ENCODE data around the gene PLPPR4. TPM values are rescaled to one million over a fixed set of nuclear protein-coding genes. Genes with fewer than 3 reads are reported as not detected.

The PLPPR4 gene
- total and polyA plus RNA-seq, 2 experiments from 2014 or later, result 0.68 to 1.2 TPM

DNA sequence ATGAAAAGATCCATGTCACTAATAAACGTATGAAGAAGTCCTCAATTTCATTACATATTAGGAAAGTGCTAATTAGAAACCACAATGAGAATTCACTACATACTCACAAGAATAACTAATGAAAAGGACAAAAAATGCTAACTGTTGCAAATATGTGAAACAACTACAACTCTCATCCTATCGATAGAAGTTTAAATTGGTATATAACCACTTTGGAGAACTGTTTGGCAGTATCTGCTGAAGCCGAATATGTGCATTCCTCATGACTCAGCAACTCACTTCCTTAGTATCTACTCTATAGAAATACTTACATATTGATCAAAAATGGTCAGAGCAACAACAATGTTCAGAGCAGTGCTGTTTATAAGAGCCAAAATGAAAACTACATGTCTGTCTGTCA, 66.8 kb downstream of the PLPPR4 start:
- Histone ChIP-seq H3K4me1 (ENCODE audit: insufficient read depth) (no peaks in the 10 kb centered on the region), H2AFZ (no peak overlapping the region), H3K9me3 (ENCODE audit: low read depth) (no peaks in the 10 kb centered on the region), H4K20me1 (ENCODE audit: insufficient read depth, poor library complexity, severe bottlenecking) (no peaks in the 10 kb centered on the region), H3K36me3 (replicated peaks; ENCODE audit: insufficient read depth, low read depth) (no peaks in the 10 kb centered on the region), H3K4me3 (no peak overlapping the region), H3K27ac (no peak overlapping the region), H3K27me3 (no peaks in the 10 kb centered on the region), H3K9me2 (replicated peaks; ENCODE audit: insufficient read depth) (no peaks in the 10 kb centered on the region), H3K4me2 (no peak overlapping the region), H3K79me2 (no peaks in the 10 kb centered on the region)
- no peak for TF ChIP-seq EZH2 (IDR thresholded peaks at IDR 0.05; ENCODE audit: borderline replicate concordance)
- no peak for TF ChIP-seq EZH2phosphoT487 (IDR thresholded peaks at IDR 0.05; ENCODE audit: low read depth, severe bottlenecking, unreplicated experiment)
- no peak for DNase-seq (ENCODE audit: low spot score)
- WGBS (ENCODE audit: low lambda C conversion rate, missing lambda C conversion rate), result 93% methylated on average over 3 of the region's 3 CpGs

DNA sequence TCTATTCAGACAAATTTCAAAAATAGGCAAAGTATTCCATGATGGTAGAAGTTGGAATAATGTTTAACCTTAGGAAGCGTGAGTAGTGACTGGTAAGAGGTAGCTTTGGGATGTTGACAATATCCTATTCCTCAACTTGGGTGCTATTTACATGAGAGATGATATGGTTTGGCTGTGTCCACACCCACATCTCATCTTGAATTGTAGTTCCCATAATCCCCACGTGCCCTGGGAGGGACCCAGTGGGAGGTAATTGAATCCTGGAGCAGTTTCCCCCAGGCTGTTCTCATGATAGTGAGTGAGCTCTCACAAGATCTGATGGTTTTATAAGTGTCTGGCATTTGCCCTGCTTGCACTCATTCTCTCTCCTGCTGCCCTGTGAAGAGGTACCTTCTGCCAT, 67.3 kb downstream of the PLPPR4 start:
- Histone ChIP-seq H3K4me1 (ENCODE audit: insufficient read depth) (no peaks in the 10 kb centered on the region), H2AFZ (no peak overlapping the region), H3K9me2 (replicated peaks; ENCODE audit: insufficient read depth) (no peaks in the 10 kb centered on the region), H3K4me3 (no peak overlapping the region), H3K4me2 (no peak overlapping the region), H3K9me3 (ENCODE audit: low read depth) (no peaks in the 10 kb centered on the region), H3K79me2 (no peaks in the 10 kb centered on the region), H3K36me3 (replicated peaks; ENCODE audit: insufficient read depth, low read depth) (no peaks in the 10 kb centered on the region), H3K27ac (no peak overlapping the region), H3K27me3 (no peaks in the 10 kb centered on the region), H4K20me1 (ENCODE audit: insufficient read depth, poor library complexity, severe bottlenecking) (no peaks in the 10 kb centered on the region)
- DNase-seq (ENCODE audit: low spot score), result no peak
- TF ChIP-seq EZH2phosphoT487 (IDR thresholded peaks at IDR 0.05; ENCODE audit: low read depth, severe bottlenecking, unreplicated experiment) (no peak), EZH2 (IDR thresholded peaks at IDR 0.05; ENCODE audit: borderline replicate concordance) (no peak)
- TF ChIP-seq, protein P1, sequence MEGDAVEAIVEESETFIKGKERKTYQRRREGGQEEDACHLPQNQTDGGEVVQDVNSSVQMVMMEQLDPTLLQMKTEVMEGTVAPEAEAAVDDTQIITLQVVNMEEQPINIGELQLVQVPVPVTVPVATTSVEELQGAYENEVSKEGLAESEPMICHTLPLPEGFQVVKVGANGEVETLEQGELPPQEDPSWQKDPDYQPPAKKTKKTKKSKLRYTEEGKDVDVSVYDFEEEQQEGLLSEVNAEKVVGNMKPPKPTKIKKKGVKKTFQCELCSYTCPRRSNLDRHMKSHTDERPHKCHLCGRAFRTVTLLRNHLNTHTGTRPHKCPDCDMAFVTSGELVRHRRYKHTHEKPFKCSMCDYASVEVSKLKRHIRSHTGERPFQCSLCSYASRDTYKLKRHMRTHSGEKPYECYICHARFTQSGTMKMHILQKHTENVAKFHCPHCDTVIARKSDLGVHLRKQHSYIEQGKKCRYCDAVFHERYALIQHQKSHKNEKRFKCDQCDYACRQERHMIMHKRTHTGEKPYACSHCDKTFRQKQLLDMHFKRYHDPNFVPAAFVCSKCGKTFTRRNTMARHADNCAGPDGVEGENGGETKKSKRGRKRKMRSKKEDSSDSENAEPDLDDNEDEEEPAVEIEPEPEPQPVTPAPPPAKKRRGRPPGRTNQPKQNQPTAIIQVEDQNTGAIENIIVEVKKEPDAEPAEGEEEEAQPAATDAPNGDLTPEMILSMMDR (IDR thresholded peaks at IDR 0.05; ENCODE audit: poor library complexity), result no peak
- WGBS (ENCODE audit: low lambda C conversion rate, missing lambda C conversion rate), result 65% methylated on average over 2 of the region's 2 CpGs

DNA sequence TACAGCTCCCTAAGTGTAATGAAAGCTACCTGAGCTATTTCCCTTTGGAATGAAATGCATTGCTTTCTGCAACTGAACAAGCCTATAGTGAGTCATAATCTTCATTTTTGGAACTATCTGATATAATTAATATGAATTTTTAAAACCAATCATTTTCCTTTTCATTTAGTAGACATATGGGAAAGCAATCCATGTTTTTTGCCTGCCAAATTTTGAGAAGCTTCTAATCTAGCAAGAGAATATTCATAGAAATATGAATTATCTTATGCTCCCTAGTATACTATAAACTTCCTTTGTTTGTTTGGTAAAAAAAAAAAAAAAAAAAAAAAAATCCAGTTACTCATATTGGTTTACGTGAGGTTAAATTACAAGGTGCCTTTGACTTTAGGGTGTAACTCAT, 68.3 kb downstream of the PLPPR4 start:
- H2AFZ ChIP-seq, result no peak overlapping the region
- H3K4me2 ChIP-seq, result no peak overlapping the region
- H3K79me2 ChIP-seq, result no peaks in the 10 kb centered on the region
- no peaks in the 10 kb centered on the region for H3K4me1 ChIP-seq (ENCODE audit: insufficient read depth)
- WGBS (ENCODE audit: low lambda C conversion rate, missing lambda C conversion rate), result 96% methylated on average over 1 of the region's 1 CpG
- H3K4me3 ChIP-seq, result no peak overlapping the region
- H3K27ac ChIP-seq, result no peak overlapping the region
- DNase-seq (ENCODE audit: low spot score), result no peak
- no peaks in the 10 kb centered on the region for H3K9me2 ChIP-seq (replicated peaks; ENCODE audit: insufficient read depth)
- H4K20me1 ChIP-seq (ENCODE audit: insufficient read depth, poor library complexity, severe bottlenecking), result no peaks in the 10 kb centered on the region
- no peaks in the 10 kb centered on the region for H3K36me3 ChIP-seq (replicated peaks; ENCODE audit: insufficient read depth, low read depth)
- H3K27me3 ChIP-seq, result no peaks in the 10 kb centered on the region
- no peak for TF ChIP-seq EZH2phosphoT487 (IDR thresholded peaks at IDR 0.05; ENCODE audit: low read depth, severe bottlenecking, unreplicated experiment)
- TF ChIP-seq, protein P1 (IDR thresholded peaks at IDR 0.05; ENCODE audit: poor library complexity), result no peak
- TF ChIP-seq EZH2 (IDR thresholded peaks at IDR 0.05; ENCODE audit: borderline replicate concordance), result no peak
- H3K9me3 ChIP-seq (ENCODE audit: low read depth), result no peaks in the 10 kb centered on the region

DNA sequence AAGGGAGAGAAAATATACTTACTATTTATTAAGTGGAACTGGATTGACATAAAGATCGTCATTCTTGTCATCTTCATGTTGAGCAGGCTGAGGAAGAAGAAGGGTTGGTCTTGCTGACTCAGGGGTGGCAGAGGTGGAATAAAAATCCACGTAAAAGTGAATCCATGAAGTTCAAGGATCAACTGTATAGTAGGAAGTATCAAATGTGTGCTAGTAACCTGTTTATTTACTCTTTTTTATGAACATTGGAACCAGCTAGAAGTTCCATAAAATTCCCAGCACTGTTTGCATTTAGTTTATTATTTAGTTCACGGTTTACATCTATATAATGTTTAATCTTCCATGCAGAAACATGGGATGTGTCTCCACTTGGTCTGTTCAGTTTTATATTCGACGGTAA, 70.7 kb downstream of the PLPPR4 start:
- no peak overlapping the region for H3K27ac ChIP-seq
- H3K9me2 ChIP-seq (replicated peaks; ENCODE audit: insufficient read depth), result no peaks in the 10 kb centered on the region
- TF ChIP-seq EZH2 (IDR thresholded peaks at IDR 0.05; ENCODE audit: borderline replicate concordance) (no peak), EZH2phosphoT487 (IDR thresholded peaks at IDR 0.05; ENCODE audit: low read depth, severe bottlenecking, unreplicated experiment) (no peak)
- TF ChIP-seq, protein P1 (IDR thresholded peaks at IDR 0.05; ENCODE audit: poor library complexity), result no peak
- no peak for DNase-seq (ENCODE audit: low spot score)
- no peaks in the 10 kb centered on the region for H3K27me3 ChIP-seq
- WGBS (ENCODE audit: low lambda C conversion rate, missing lambda C conversion rate), result 84% methylated on average over 5 of the region's 5 CpGs
- no peak overlapping the region for H3K4me2 ChIP-seq
- H3K4me1 ChIP-seq (ENCODE audit: insufficient read depth), result no peaks in the 10 kb centered on the region
- H3K36me3 ChIP-seq (replicated peaks; ENCODE audit: insufficient read depth, low read depth), result no peaks in the 10 kb centered on the region
- H3K9me3 ChIP-seq (ENCODE audit: low read depth), result no peaks in the 10 kb centered on the region
- no peaks in the 10 kb centered on the region for H3K79me2 ChIP-seq
- H3K4me3 ChIP-seq, result no peak overlapping the region
- no peak overlapping the region for H2AFZ ChIP-seq
- H4K20me1 ChIP-seq (ENCODE audit: insufficient read depth, poor library complexity, severe bottlenecking), result no peaks in the 10 kb centered on the region
